ENCODE results near the gene TRIM2.

- TF ChIP-seq CTCF (IDR thresholded peaks at IDR 0.05) (no peak), POLR2AphosphoS5 (IDR thresholded peaks at IDR 0.05) (no peak), EP300 (IDR thresholded peaks at IDR 0.05; ENCODE audit: low read depth) (no peak), POLR2A (IDR thresholded peaks at IDR 0.05) (no peak)
Observed at GRCh38 chr4:153212736-153213135, 8.5 kb downstream of the TRIM2 start.

Measured in transverse colon (tissue), 4 donors.